GM12878 (cell line): ENCODE results near the gene IGF2BP2. TPM values are rescaled to one million over a fixed set of nuclear protein-coding genes. Genes with fewer than 3 reads are reported as not detected.

Source experiments
- ATAC-seq: fragments of 200-7000 bp; cut with Tn5 transposase; 3 replicates; pipeline ENCODE4 v1.9.1; 2020; ENCODE audit warnings: mild to moderate bottlenecking, moderate library complexity
- BruUV-seq: library from RNA; stranded (reverse); fragments of 400-500 nt; replicated peaks from 2 replicates; lab custom pipeline; 2021; lab: Mats Ljungman, UMichigan
- CTCF ChIA-PET: fragments of 300-600 bp; sonication (Branson Sonifier 250); formaldehyde crosslinking; extraction: SDS; loops from one replicate; lab custom pipeline; 2021; ENCODE audit warnings: inconsistent platforms; lab: Yijun Ruan, JAX
- POLR2A ChIA-PET: fragments of 350-600 bp; formaldehyde crosslinking; extraction: SDS; loops from one replicate; lab custom pipeline; 2021; ENCODE audit warnings: inconsistent platforms; lab: Charles Lee
- RAD21 ChIA-PET: fragments of 300-600 bp; sonication (Branson Sonifier 250); formaldehyde crosslinking; loops from one replicate; lab custom pipeline; 2023; ENCODE audit warnings: antibody characterized with exemption; ENCODE audit not compliant: unreplicated experiment; lab: Charles Lee
- SMC1A ChIA-PET: fragments of 300-600 bp; sonication (Branson Sonifier 250); formaldehyde crosslinking; loops from one replicate; lab custom pipeline; 2023; ENCODE audit not compliant: unreplicated experiment, uncharacterized antibody; lab: Charles Lee
- DNase-seq: peaks from one replicate; pipeline ENCODE4 v3.0.0-alpha.2; 2011; ENCODE audit warnings: low read depth, low spot score
- FAIRE-seq: peaks from 3 replicates; lab custom pipeline; 2011; peaks lifted over from hg19 to GRCh38; lab: Jason Lieb, UNC
- H2AFZ ChIP-seq: 2 replicates; pipeline ENCODE4 v1.6.0; 2011; ENCODE audit warnings: low read depth, low read length, control low read depth; ENCODE audit not compliant: control insufficient read depth
- H3K27ac ChIP-seq: 2 replicates; pipeline ENCODE4 v1.5.1; 2011; ENCODE audit warnings: control low read depth; ENCODE audit not compliant: control insufficient read depth, insufficient read depth
- H3K27me3 ChIP-seq, 2 experiments: replicated peaks in 1 of 2; 2 replicates each; pipeline versions ENCODE4 v1.6.0 to v1.6.1; 2011; ENCODE audit warnings: low read length in 1 of 2; ENCODE audit not compliant: control insufficient read depth in 2 of 2, insufficient read depth in 2 of 2
- H3K36me3 ChIP-seq, 2 experiments: 2 replicates each; pipeline ENCODE4 v1.5.1; 2011; ENCODE audit warnings: low read length in 1 of 2; ENCODE audit not compliant: control insufficient read depth in 2 of 2, insufficient read depth in 2 of 2
- H3K4me1 ChIP-seq: 2 replicates; pipeline ENCODE4 v1.6.1; 2011; ENCODE audit warnings: mild to moderate bottlenecking, low read length, moderate library complexity, mixed read lengths; ENCODE audit not compliant: control insufficient read depth, insufficient read depth
- H3K4me2 ChIP-seq: 2 replicates; pipeline ENCODE4 v1.6.0; 2011; ENCODE audit warnings: control low read depth; ENCODE audit not compliant: control insufficient read depth, insufficient read depth
- H3K4me3 ChIP-seq: fragments of 200-600 bp; sonication (generic); 2 replicates; pipeline ENCODE4 v1.5.1; 2016
- H3K79me2 ChIP-seq: 2 replicates; pipeline ENCODE4 v1.6.0; 2011; ENCODE audit warnings: low read length; ENCODE audit not compliant: control insufficient read depth, insufficient read depth
- H3K9ac ChIP-seq: 2 replicates; pipeline ENCODE4 v1.8.0; 2011; ENCODE audit warnings: low read length, control low read depth, mixed read lengths; ENCODE audit not compliant: control insufficient read depth, insufficient read depth
- H3K9me3 ChIP-seq: replicated peaks from 3 replicates; pipeline ENCODE4 v1.5.1; 2011; ENCODE audit warnings: mild to moderate bottlenecking, low read length; ENCODE audit not compliant: control insufficient read depth, insufficient read depth
- H4K20me1 ChIP-seq: 2 replicates; pipeline ENCODE4 v1.6.0; 2011; ENCODE audit not compliant: control insufficient read depth, insufficient read depth
- CREM ChIP-seq: IDR thresholded peaks from 2 replicates; pipeline ENCODE4 v1.6.1; 2014; ENCODE audit warnings: antibody characterized with exemption, low read depth
- ELK1 ChIP-seq: IDR thresholded peaks from 2 replicates; pipeline ENCODE4 v1.6.1; 2012; ENCODE audit warnings: low read depth, low read length, improper control_type of control experiment
- KDM1A ChIP-seq: fragments of 200-600 bp; sonication (generic); IDR thresholded peaks from 2 replicates; pipeline ENCODE4 v1.6.1; 2016; ENCODE audit warnings: borderline replicate concordance
- RFX5 ChIP-seq: IDR thresholded peaks from 2 replicates; pipeline ENCODE4 v1.6.1; 2011; ENCODE audit warnings: low read depth, low read length, improper control_type of control experiment
- STAT1 ChIP-seq: fragments of 450-650 bp; conservative IDR thresholded peaks from 2 replicates; pipeline ENCODE4 v1.6.1; 2014; ENCODE audit warnings: antibody characterized with exemption, mild to moderate bottlenecking
- STAT3 ChIP-seq: IDR thresholded peaks from 2 replicates; pipeline ENCODE4 v1.6.1; 2011; ENCODE audit warnings: low read depth, low read length, improper control_type of control experiment
- ZBTB33 ChIP-seq: fragments of 450-650 bp; IDR thresholded peaks from 2 replicates; pipeline ENCODE4 v1.6.1; 2017; ENCODE audit warnings: mild to moderate bottlenecking
- WGBS: methylation state at CpG from one replicate; pipeline ENCODE4 v1.1.6; 2016; ENCODE audit warnings: low lambda C conversion rate; ENCODE audit not compliant: insufficient replicate concordance, insufficient coverage; ENCODE audit errors: missing lambda C conversion rate; 5-methylcytosine and 5-hydroxymethylcytosine counted together
- in situ Hi-C: fragments of 300-500 bp; cut with MboI; formaldehyde crosslinking; loops from 9 replicates; pipeline ENCODE4 v1.14.3; 2018; ENCODE audit warnings: mixed read lengths
- intact Hi-C: fragments of 100-400 bp; cut with micrococcal nuclease; formaldehyde crosslinking; loops from one replicate; pipeline ENCODE4 v1.14.2; 2022; ENCODE audit not compliant: unreplicated experiment
- polyA plus RNA-seq, 11 experiments: library from polyadenylated mRNA; depleted of rRNA in 4 of 11; unstranded in 6 of 11; stranded (reverse) in 5 of 11; fragments of >200 nt; fragmentation: Nextera tagmentation in 4 of 11; fragmentation: Illumina TruSeq in 1 of 11; extraction: Ambion mirVana in 4 of 11; extraction: Trizol in 1 of 11; gene quantifications; 1 replicate in 1 of 11; 2 replicates in 10 of 11; pipeline versions ENCODE4 v1.2.1 to v1.2.3, GENCODE V29; 2011 to 2016; ENCODE audit warnings: inconsistent platforms in 2 of 11, missing spikeins in 2 of 11, low read depth in 1 of 11
- total RNA-seq, 4 experiments: library from RNA; depleted of rRNA in 3 of 4; stranded (reverse); fragments of >200 nt in 3 of 4; fragmentation: Illumina TruSeq in 1 of 4; extraction: Trizol in 1 of 4; gene quantifications; 2 replicates each; pipeline versions ENCODE4 v1.2.1 to v1.2.3, GENCODE V29; 2013 to 2021

The IGF2BP2 gene
- total and polyA plus RNA-seq, 10 of the 15 experiments (the other 5 are each of a cell fraction or from before 2014, with no cell fraction given) = 0.25 to 0.72 TPM; not detected in 8

GRCh38 chr3:185649414-185649813 is 175.4 kb downstream of the IGF2BP2 start:
- no peaks in the 10 kb centered on the region for H3K79me2 ChIP-seq
- no peak for FAIRE-seq
- ChIA-PET CTCF (interaction anchor here (0.6 to 3.2 kb wide), 2 partner anchors 11 to 219 kb away, joined by 3 to 22 read pairs; no protein-coding TSS in a partner anchor), RAD21 (interaction anchor here (0.6 kb wide), 1 partner anchor 327 kb away, joined by 3 read pairs; no protein-coding TSS in a partner anchor), POLR2A (interaction anchor here (0.6 kb wide), 1 partner anchor 11 kb away, joined by 3 read pairs; no protein-coding TSS in a partner anchor), SMC1A (interaction anchor here (0.6 kb wide), 2 partner anchors 282 to 1665 kb away, joined by 3 to 4 read pairs; no protein-coding TSS in a partner anchor)
- H3K36me3 ChIP-seq = no peaks in the 10 kb centered on the region
- no peak overlapping the region for H3K4me2 ChIP-seq
- H3K27me3 ChIP-seq = peaks cover 0 to 1% of the 10 kb centered on the region in 2 experiments; a peak in 2 of 4 replicates
- BruUV-seq = no TSS peak
- ATAC-seq = no peak
- no peak for DNase-seq
- in situ Hi-C loops = no loop called here
- no peaks in the 10 kb centered on the region for H3K9me3 ChIP-seq
- no peaks in the 10 kb centered on the region for H4K20me1 ChIP-seq
- 72% methylated on average over 10 of the region's 10 CpGs for WGBS
- H2AFZ ChIP-seq = no peak overlapping the region
- no peak overlapping the region for H3K4me3 ChIP-seq
- TF ChIP-seq ZBTB33 (no peak), STAT3 (no peak), RFX5 (no peak), KDM1A (no peak), CREM (no peak), STAT1 (no peak), ELK1 (no peak)
- intact Hi-C loops = no loop called here
- H3K9ac ChIP-seq = no peak overlapping the region
- no peak overlapping the region for H3K27ac ChIP-seq
- H3K4me1 ChIP-seq = peaks cover 5% of the 10 kb centered on the region; the same call in 1 of the 2 replicates
